Breast epithelium (tissue), 4 donors: ENCODE results near the gene MARF1. TPM values are rescaled to one million over a fixed set of nuclear protein-coding genes. Genes with fewer than 3 reads are reported as not detected.
"Not testable (repeated sequence)": the region's sequence is repeated elsewhere in the genome, so short reads cannot be mapped to it uniquely, and the experiment has no call there.

Experiments used
- DNase-seq, 2 donors: peaks; one replicate each; pipeline ENCODE4 v3.0.0-alpha.2; 2019; ENCODE audit warnings: low spot score in 2 of 2
- H3K27ac ChIP-seq, 2 donors: fragments of 200-600 bp; sonication (generic) in 1 of 2; one replicate each; pipeline ENCODE4 v1.5.1; 2016 to 2019; ENCODE audit warnings: mild to moderate bottlenecking in 1 of 2
- H3K27me3 ChIP-seq, 2 donors: fragments of 200-600 bp; sonication (generic) in 1 of 2; one replicate each; pipeline versions ENCODE4 v1.5.1 to v1.6.0; 2017 to 2019; ENCODE audit warnings: control low read depth in 1 of 2, mild to moderate bottlenecking in 1 of 2
- H3K36me3 ChIP-seq: fragments of 200-600 bp; one replicate; pipeline ENCODE4 v1.5.1; 2019
- H3K4me1 ChIP-seq, 2 donors: fragments of 200-600 bp; sonication (generic); one replicate each; pipeline ENCODE4 v1.5.1; 2016 to 2019; ENCODE audit warnings: control low read depth in 1 of 2
- H3K4me3 ChIP-seq, 3 donors: fragments of 200-600 bp; sonication (generic); 1 replicate in 2 of 3; 2 replicates in 1 of 3; pipeline ENCODE4 v1.5.1; 2016 to 2019; ENCODE audit warnings: mild to moderate bottlenecking in 3 of 3, moderate library complexity in 2 of 3
- H3K9me3 ChIP-seq, 2 donors: fragments of 200-600 bp; sonication (generic) in 1 of 2; one replicate each; pipeline ENCODE4 v1.5.1; 2016 to 2019; ENCODE audit warnings: control low read depth in 1 of 2
- CTCF ChIP-seq, 3 donors: fragments of 450-650 bp; IDR thresholded peaks; one replicate each; pipeline ENCODE4 v1.5.1; 2016 to 2017; ENCODE audit warnings: antibody characterized with exemption in 3 of 3, mild to moderate bottlenecking in 3 of 3, moderate library complexity in 3 of 3
- POLR2A ChIP-seq: fragments of 450-650 bp; IDR thresholded peaks from one replicate; pipeline ENCODE4 v1.6.1; 2016; ENCODE audit warnings: antibody characterized with exemption, mild to moderate bottlenecking, moderate library complexity
- POLR2AphosphoS5 ChIP-seq, 3 donors: sonication (generic); formaldehyde crosslinking; IDR thresholded peaks; one replicate each; pipeline ENCODE4 v1.6.1; 2017; ENCODE audit warnings: antibody characterized with exemption in 3 of 3
- intact Hi-C: fragments of 100-400 bp; cut with DNase I; formaldehyde crosslinking; loops from one replicate; pipeline ENCODE4 v1.15.1; 2023; ENCODE audit warnings: low total_unique reads
- total RNA-seq, 3 donors: library from RNA; depleted of rRNA; stranded (reverse); fragments of >200 nt; gene quantifications; one replicate each; pipeline ENCODE4 v1.1.0, GENCODE V29; 2016

Gene MARF1
- total RNA-seq, 3 donors from 2014 or later, result 42.9 to 49.3 (median 47.5) TPM

- intact Hi-C loops, result no loop called here
- no peak overlapping the region for H3K4me3 ChIP-seq
- H3K9me3 ChIP-seq, result no peaks in the 10 kb centered on the region
- TF ChIP-seq POLR2AphosphoS5 (IDR thresholded peaks at IDR 0.05) (no peak), CTCF (IDR thresholded peaks at IDR 0.05) (no peak), POLR2A (no peak)
- H3K27me3 ChIP-seq, result no peaks in the 10 kb centered on the region
- DNase-seq, result peak in 1 of 2 donors; percentile 85
- peak overlapping the region; percentile 58 to 85 for H3K27ac ChIP-seq
- H3K36me3 ChIP-seq, result no peaks in the 10 kb centered on the region
- H3K4me1 ChIP-seq, result no peaks in the 10 kb centered on the region
Observed at GRCh38 chr16:15576960-15577958, 65.7 kb downstream of the MARF1 start.

- intact Hi-C loops, result no loop called here
- Histone ChIP-seq H3K4me1 (no peaks in the 10 kb centered on the region), H3K9me3 (no peaks in the 10 kb centered on the region), H3K27me3 (no peaks in the 10 kb centered on the region), H3K36me3 (no peaks in the 10 kb centered on the region), H3K4me3 (no peak overlapping the region), H3K27ac (peak overlapping the region; percentile 28 to 58)
- TF ChIP-seq POLR2AphosphoS5 (IDR thresholded peaks at IDR 0.05) (no peak), POLR2A (no peak), CTCF (IDR thresholded peaks at IDR 0.05) (no peak)
- no peak for DNase-seq
Observed at GRCh38 chr16:15575293-15576049, 67.5 kb downstream of the MARF1 start.

GRCh38 chr16:15574614-15574948, 68.4 kb downstream of the MARF1 start:
- no peak overlapping the region for H3K27ac ChIP-seq
- H3K27me3 ChIP-seq, result no peaks in the 10 kb centered on the region
- no peak for DNase-seq
- intact Hi-C loops, result no loop called here
- TF ChIP-seq CTCF (IDR thresholded peaks at IDR 0.05), result no peak
- no peak for TF ChIP-seq POLR2AphosphoS5 (IDR thresholded peaks at IDR 0.05)
- TF ChIP-seq POLR2A, result no peak
- H3K4me1 ChIP-seq, result no peaks in the 10 kb centered on the region
- H3K4me3 ChIP-seq, result no peak overlapping the region
- H3K36me3 ChIP-seq, result no peaks in the 10 kb centered on the region
- no peaks in the 10 kb centered on the region for H3K9me3 ChIP-seq

GRCh38 chr16:15573896-15574613, 68.9 kb downstream of the MARF1 start:
- H3K27ac ChIP-seq, H3K4me3 ChIP-seq, H3K27me3 ChIP-seq, H3K36me3 ChIP-seq, intact Hi-C loops, DNase-seq, H3K9me3 ChIP-seq, H3K4me1 ChIP-seq: not testable (repeated sequence)

GRCh38 chr16:15573274-15573895, 69.6 kb downstream of the MARF1 start:
- H3K27me3 ChIP-seq, result no peaks in the 10 kb centered on the region
- no peaks in the 10 kb centered on the region for H3K36me3 ChIP-seq
- no peaks in the 10 kb centered on the region for H3K9me3 ChIP-seq
- no peak overlapping the region for H3K27ac ChIP-seq
- no peaks in the 10 kb centered on the region for H3K4me1 ChIP-seq
- intact Hi-C loops, result no loop called here
- TF ChIP-seq POLR2A (no peak), POLR2AphosphoS5 (IDR thresholded peaks at IDR 0.05) (no peak), CTCF (IDR thresholded peaks at IDR 0.05) (no peak)
- no peak for DNase-seq
- no peak overlapping the region for H3K4me3 ChIP-seq
